HG03103 (cell line): Measurements from ENCODE around the gene CACNA1B.
"Not testable (repeated sequence)": the region's sequence is repeated elsewhere in the genome, so short reads cannot be mapped to it uniquely, and the experiment has no call there.

Experiments
- ATAC-seq: cut with Tn5 transposase; IDR thresholded peaks from one replicate; pipeline ENCODE4 v1.9.1; 2021; ENCODE audit warnings: low read depth; ENCODE audit not compliant: unreplicated experiment

CACNA1B gene

DNA sequence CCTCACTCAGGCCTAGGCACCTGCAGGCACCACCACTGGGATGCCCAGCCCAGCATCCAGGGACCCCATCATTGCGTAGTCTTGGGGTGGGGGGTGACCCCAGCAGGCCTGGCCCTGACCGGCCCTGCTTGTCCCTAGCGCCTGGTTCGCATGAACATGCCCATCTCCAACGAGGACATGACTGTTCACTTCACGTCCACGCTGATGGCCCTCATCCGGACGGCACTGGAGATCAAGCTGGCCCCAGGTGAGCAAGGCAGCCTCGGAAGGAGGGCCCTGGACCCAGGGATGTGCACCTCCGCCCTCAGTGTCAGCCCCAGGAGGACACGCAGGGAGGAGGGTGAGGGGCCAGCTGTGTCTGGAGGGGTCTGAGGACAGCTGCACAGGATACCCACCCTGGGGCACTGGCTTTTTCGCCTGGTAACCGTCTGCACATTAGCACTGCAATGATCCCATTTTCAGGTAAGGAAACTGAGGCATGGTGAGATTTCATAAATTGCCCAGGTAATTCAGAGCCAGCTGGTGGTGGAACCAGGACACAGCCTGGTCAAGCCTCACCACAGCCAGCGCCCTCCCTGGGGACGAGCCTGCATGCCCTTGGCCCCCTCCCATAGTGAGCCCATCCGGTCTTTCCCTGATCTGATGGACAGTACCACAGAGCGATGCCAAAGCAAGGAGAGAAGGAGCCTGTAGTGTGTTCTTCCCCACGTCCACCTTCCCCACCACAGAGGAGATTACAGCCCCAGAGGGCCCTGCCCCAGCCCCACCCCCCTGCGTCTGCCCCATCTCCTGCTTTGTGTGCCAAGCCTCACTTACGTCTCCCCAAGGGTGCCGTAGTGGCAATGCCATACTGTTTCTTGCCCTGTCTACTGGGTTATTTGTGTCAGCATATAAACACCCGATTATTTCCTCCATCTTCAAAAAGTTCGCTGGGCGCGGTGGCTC is 228.3 kb downstream of the CACNA1B start:
- no peak for ATAC-seq

DNA sequence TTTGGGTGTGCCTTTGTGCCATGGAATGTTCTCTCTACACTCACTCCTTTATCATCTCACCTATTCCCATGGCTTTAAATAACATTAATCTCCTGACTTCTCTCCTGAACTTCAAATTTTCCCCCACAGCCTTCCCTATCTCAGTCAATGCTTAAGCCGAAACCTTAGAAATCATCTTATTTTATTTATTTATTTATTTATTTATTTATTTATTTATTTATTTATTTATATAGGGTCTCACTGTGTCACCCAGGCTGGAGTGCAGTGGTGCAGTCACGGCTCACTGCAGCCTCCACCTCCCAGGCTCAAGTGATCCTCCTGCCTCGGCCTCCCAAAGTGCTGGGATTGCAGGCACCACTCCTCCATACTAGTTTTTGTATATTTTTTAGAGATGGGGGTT is 229.5 kb downstream of the CACNA1B start:
- ATAC-seq, result not testable (repeated sequence)

DNA sequence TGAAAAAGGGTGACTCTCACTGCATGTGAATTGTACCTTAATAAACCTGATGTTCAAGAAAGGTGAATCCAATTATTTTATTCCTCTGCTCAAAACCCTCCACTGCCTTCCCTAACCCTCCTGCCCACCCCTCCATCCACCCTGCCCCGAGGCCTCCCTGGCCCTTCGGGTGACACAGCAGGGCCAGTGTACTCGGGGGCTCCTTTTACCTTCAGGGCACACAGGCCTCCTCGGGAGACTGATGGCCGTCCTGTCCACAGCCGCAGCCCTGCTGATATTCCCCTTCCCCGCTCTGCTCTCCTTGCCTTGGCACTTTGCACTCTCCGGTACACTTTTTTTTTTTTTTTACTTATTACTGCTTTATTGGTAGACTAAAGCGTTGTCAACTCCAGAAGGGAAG is 234.0 kb downstream of the CACNA1B start:
- ATAC-seq, result no peak

DNA sequence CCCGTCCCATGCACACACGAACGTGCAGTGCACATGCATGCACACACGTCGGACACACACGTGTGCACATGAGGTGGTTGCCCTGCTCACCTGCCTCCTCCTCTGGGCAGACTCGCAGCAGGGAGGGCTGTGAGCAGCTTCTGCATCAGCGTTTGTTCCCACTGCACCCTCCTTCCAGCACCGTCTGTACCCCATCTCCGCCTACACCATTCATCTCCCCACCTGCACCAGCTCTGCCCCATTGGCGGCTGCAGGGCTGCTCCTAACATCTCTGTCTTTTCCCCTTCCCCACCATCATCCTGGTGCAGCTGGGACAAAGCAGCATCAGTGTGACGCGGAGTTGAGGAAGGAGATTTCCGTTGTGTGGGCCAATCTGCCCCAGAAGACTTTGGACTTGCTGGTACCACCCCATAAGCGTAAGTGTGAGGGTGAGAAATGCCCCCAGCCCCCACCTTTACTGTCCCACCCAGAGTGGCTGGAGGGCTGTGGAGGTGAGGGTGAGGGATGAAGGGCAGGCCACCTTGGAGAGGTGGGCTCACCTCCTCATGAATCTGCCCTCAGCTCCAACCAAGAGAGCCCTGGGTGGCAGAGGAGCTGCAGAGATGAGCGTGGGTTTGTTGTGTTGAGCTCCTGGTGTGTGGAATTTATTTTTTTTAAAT is 234.6 kb downstream of the CACNA1B start:
- ATAC-seq, result no peak

DNA sequence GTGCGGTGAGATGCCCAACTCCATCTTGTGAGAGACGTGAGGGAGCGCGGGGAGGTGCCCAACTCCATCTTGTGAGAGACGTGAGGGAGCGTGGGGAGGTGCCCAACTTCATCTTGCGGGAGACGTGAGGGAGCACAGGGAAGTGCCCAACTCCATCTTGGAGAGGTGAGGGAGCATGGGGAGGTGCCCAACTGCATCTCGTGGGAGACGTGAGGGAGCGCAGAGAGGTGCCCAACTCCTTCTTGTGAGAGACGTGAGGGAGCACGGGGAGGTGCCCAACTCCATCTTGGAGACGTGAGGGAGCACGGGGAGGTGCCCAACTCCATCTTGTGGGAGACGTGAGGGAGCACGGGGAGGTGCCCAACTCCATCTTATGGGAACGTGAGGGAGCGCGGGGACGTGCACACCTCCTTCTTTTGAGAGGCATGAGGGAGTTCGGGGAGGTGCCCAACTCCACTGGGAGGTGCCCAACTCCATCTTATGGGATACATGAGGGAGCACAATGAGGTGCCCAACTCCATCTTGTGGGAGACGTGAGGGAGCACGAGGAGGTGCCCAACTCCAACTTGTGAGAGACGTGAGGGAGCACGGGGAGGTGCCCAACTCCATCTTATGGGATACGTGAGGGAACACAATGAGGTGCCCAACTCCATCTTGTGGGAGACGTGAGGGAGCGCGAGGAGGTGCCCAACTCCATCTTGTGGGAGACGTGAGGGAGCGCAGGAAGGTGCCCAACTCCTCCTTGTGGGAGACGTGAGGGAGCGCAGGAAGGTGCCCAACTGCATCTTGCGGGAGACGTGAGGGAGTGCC is 235.4 kb downstream of the CACNA1B start:
- ATAC-seq, result no peak

DNA sequence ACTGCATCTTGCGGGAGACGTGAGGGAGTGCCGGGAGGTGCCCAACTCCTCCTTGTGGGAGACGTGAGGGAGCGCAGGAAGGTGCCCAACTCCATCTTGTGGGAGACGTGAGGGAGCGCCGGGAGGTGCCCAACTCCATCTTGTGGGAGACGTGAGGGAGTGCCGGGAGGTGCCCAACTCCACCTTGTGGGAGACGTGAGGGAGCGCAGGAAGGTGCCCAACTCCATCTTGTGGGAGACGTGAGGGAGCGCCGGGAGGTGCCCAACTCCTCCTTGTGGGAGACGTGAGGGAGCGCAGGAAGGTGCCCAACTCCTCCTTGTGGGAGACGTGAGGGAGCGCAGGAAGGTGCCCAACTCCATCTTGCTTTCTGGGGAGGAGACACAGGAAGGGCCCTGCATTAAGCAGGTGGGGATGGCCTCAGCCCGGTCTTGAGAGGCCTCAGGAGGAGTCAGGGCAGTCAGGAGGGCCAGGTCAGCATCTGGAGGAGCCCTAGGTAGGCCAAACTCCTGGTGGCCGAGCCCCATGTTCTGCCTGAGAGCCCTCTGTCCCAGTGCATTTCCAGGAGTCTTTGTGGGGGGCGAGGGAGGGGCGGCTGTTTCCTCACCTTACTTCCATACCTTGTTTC is 236.2 kb downstream of the CACNA1B start:
- ATAC-seq, result not testable (repeated sequence)

DNA sequence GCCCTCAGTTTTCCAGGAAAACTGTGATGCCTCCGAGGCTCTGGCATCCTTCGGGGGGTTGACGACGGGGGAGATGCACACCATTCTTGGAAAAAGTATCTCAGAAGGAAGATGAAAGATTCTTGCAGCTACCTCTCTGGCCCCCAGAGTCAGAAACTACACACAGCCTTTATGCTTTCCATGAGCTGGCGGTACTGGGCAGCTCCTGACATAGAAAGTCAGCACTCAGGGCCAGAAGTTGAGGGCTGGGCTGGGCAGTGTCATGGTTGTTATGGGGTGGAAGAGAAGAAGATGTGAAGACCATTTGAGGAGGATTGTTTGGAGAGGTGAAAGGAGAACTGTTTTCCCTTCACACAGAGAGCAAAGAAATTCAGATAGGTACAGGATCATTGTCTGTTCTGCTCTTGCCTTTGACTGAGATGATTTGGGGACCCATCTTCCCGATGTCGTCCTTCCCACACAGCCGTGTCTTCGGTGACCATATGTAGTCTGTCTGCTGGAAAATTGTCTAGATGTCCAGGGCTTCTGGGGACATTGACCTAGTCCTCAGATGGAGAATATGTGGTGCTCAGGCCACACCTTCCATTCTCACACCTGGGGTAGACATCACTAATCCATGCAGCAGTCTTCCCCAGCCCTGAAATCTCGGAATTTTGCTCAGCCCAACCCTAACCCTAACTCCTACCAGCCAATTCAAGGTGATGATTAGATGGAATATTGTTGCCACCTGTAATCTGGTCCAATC is 237.1 kb downstream of the CACNA1B start:
- ATAC-seq, result no peak

DNA sequence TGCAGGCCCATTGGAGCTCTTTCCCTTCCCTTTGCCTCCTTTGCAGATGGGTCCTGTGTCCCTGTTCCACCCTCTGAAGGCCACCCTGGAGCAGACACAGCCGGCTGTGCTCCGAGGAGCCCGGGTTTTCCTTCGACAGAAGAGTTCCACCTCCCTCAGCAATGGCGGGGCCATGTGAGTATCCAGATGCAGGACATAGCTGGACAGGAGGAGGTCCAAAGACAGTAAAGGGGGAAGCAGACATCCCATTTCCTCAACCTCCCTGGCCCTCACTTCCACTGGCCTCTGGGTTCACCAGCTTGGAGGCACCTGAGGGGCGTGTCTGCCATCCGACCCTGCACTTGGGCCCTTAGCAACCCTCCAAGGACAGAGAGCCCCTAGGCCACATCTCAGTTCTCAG is 237.9 kb downstream of the CACNA1B start:
- ATAC-seq, result no peak

DNA sequence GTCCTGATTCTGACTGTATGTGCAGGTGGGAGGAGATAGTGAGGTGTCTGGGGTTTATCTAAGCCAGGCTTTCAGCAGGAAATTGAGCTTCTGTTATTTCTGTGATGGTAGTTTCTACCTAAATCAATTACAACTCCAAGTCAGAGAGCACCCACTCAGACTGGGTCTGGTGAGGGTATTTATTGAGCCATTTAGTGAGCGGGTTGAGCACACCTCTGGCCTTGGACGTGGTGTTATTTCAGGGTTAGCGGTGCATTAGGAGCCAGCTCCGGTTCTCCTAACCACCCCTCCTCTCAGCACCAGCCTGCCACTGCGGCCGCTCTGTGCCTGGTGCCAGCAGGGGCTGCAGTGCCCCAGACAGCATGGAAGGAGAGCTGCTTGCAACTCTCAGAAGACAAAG is 238.9 kb downstream of the CACNA1B start:
- ATAC-seq, result no peak

DNA sequence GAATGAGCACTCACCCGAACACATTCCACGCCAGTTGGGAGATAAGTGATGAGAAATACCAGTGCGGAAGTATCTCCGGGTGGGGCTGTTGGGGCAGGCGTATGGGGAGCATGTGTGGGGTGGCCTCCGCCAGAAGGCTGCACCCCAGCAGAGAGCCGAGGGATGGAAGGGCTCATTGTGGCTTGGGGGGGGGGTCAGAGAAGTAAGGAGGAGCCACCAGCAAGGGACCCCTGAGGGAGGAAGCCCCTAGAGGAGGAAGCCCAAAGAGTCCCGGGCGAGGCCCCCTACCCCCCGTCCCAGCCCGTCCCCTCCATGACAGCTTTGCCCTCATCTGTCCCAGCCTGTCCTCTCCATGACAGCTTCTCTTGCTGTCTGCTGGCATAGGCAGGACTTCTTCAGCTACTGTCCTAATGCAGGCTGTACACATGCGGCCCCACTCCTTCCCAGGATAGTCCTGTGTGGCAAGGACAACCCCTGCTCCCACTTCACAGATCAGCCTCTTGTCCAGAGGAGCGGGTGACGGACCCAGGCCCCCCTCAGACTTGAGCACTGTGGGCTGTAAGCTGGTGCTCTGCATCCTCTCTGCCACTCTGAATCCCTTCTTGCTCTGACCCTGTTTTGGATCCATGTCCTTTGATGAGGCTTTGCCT is 239.6 kb downstream of the CACNA1B start:
- ATAC-seq, result no peak

DNA sequence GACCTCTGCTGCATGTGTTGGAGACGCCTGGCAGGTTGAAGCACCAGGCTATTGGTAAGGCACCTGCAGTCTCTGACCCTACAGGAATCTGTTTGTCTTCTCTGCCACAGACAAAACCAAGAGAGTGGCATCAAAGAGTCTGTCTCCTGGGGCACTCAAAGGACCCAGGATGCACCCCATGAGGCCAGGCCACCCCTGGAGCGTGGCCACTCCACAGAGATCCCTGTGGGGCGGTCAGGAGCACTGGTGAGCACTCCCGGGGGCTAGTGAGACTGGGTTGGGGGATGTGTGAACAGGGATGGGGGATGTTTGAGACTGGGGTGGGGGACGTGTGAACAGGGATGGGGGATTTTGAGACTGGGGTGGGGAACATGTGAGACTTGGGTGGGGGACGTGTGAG is 240.3 kb downstream of the CACNA1B start:
- no peak for ATAC-seq

DNA sequence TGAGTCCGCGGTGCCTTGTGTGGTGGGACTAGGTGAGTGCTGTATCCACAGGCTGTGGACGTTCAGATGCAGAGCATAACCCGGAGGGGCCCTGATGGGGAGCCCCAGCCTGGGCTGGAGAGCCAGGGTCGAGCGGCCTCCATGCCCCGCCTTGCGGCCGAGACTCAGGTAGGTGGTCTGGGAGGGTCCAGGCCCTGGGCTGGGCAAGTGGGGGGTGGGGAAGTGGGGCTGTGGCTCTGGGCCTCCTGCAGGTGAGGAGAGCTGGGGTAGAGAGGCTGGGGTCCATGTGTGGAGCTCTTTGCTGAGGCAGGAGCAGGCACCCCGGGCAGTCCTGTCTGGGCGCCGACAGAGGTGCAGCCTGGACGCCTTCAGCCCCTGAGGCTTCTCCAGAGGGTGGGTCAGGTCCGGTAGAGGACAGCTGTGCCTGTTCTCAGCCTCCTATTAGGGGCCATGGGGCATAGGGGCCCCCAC is 241.1 kb downstream of the CACNA1B start:
- ATAC-seq, result no peak

DNA sequence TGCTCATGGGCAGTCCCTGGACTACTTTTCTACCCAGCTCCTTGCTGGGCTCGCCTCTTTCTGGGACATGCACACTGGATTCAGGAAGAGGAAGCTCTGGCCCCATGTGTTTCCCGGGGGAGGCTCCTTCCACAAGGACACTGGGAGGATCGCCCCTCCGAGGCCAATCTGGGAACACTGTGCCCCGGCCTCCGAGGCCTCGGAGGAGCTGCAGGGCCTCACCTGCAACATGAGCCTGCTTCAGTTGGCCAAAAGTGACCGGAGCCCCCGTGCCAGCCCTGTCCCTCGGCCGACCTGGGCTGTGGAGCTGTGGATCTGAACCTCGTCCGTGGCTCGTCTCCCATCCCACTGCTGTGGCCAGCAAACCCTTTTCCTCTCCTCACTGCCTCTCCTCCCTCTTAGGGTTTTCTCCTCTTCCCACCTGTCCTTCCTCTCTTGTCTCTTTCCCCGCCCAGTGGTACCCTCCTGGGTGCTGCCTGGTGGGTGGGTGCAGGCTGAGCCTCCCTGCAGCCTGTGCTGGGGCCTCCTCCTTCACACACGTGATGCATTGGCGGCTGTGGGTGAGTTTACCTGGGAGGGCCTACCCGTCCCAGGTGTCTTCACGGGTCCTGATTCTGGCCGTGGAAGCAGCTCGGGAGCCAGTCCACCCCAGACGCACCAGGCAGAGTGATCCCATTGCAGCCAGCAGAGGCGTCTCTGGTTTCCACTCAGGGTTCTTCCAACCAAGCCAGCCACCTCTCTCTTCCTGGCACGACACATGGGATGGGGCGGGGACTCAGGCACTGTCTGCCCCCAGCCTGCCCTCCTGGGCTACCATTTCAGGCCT is 241.8 kb downstream of the CACNA1B start:
- ATAC-seq, result no peak

DNA sequence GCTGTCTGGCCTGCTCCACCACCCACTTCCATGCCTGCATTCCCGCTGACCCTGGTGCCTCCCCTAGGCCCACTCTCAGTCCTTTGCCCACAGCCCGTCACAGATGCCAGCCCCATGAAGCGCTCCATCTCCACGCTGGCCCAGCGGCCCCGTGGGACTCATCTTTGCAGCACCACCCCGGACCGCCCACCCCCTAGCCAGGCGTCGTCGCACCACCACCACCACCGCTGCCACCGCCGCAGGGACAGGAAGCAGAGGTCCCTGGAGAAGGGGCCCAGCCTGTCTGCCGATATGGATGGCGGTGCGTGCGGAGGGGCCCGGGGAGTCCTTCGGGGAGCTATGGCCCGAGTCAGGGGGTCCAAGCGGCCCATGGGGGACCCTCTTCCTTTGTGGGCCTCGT is 242.5 kb downstream of the CACNA1B start:
- ATAC-seq, result no peak

DNA sequence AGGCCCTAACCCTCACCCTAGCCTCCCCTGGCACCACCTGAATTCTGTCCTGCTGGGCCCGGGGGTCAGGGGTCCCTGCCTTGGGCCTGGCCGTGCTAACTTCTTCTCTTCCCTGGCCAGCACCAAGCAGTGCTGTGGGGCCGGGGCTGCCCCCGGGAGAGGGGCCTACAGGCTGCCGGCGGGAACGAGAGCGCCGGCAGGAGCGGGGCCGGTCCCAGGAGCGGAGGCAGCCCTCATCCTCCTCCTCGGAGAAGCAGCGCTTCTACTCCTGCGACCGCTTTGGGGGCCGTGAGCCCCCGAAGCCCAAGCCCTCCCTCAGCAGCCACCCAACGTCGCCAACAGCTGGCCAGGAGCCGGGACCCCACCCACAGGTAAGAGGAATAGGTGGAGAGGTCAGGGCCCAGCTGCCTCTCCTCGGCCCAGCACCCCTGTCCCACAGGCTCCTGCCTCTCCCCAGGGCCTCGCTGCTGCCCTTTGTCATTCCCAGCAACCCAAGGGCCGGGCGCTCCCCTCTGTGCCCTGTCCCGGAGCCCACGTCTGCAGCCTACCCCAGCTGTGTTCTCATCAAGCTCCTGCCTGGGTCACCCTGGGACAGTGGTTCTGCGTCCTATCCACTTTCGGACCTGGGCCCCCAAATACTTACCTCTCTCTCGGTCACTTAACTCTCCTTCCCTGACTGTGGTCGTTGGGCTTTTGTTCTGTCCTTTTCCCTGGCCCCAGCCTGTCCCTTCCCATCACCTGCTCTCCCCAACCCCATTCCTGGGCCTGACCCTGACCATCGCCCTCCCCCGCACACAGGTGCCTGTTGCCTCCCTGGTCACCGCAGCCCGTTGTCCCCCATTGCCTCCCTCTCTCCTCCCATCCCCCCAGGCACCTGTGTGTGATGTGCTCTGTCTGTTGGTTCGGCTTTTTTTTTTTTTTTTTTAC is 243.2 kb downstream of the CACNA1B start:
- ATAC-seq, result no peak

DNA sequence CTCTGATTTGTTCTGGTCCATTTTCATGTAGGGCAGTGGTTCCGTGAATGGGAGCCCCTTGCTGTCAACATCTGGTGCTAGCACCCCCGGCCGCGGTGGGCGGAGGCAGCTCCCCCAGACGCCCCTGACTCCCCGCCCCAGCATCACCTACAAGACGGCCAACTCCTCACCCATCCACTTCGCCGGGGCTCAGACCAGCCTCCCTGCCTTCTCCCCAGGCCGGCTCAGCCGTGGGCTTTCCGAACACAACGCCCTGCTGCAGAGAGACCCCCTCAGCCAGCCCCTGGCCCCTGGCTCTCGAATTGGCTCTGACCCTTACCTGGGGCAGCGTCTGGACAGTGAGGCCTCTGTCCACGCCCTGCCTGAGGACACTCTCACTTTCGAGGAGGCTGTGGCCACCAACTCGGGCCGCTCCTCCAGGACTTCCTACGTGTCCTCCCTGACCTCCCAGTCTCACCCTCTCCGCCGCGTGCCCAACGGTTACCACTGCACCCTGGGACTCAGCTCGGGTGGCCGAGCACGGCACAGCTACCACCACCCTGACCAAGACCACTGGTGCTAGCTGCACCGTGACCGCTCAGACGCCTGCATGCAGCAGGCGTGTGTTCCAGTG is 244.0 kb downstream of the CACNA1B start:
- no peak for ATAC-seq

DNA sequence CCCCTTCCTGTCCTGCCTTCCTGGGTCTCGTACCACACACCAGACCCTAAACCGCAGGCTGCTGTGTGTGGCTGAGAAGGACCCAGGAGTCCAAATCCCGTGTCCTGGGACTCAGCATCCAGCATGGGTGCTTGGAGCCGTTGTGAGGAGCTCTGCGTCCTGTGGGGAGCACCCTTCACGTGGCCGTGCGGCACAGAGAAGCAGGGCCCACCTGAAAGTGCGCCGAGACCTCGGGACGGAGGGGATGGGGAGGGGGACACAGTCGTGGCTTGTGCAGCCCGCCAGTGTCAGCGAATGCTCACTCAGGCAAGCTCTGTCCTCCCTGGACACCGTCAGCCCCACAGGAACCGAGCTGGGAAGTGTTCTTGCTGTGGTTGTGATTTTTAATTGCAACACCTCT is 244.6 kb downstream of the CACNA1B start:
- no peak for ATAC-seq
